ENCODE results near the gene ZSWIM7. TPM values are rescaled to one million over a fixed set of nuclear protein-coding genes. Genes with fewer than 3 reads are reported as not detected.

The ZSWIM7 gene
- total RNA-seq, 1 experiment from 2014 or later = 41.3 TPM

GRCh38 chr17:16007439-16007838, 7.9 kb upstream of the ZSWIM7 start:
- TF ChIP-seq NFATC4 (CRISPR knock-in tag; IDR thresholded peaks at IDR 0.05) (no peak), FOXK1 (CRISPR knock-in tag; IDR thresholded peaks at IDR 0.05) (no peak), EMX1 (CRISPR knock-in tag; IDR thresholded peaks at IDR 0.05) (no peak), ZBTB43 (CRISPR knock-in tag; IDR thresholded peaks at IDR 0.05) (no peak), ZNF423 (CRISPR knock-in tag; IDR thresholded peaks at IDR 0.05) (no peak), TEAD4 (CRISPR knock-in tag; IDR thresholded peaks at IDR 0.05) (no peak), PRRX2 (CRISPR knock-in tag; IDR thresholded peaks at IDR 0.05) (no peak), SMAD3 (CRISPR knock-in tag; IDR thresholded peaks at IDR 0.05; ENCODE audit: borderline replicate concordance) (no peak), E2F4 (CRISPR knock-in tag; IDR thresholded peaks at IDR 0.05; ENCODE audit: borderline replicate concordance, low read depth) (no peak), CBFB (CRISPR knock-in tag; IDR thresholded peaks at IDR 0.05; ENCODE audit: low read depth) (no peak), AR (CRISPR knock-in tag; IDR thresholded peaks at IDR 0.05) (no peak), ATF6 (CRISPR knock-in tag; IDR thresholded peaks at IDR 0.05) (no peak), ZNF671 (CRISPR knock-in tag; IDR thresholded peaks at IDR 0.05) (no peak), JAZF1 (CRISPR knock-in tag; IDR thresholded peaks at IDR 0.05) (no peak), SP1 (CRISPR knock-in tag; conservative IDR thresholded peaks at IDR 0.05) (no peak), ZNF416 (CRISPR knock-in tag; IDR thresholded peaks at IDR 0.05) (no peak)
- Mint-ChIP-seq H3K4me3 (no peak overlapping the region), H3K36me3 (peaks cover 86% of the 10 kb centered on the region), H3K4me1 (peaks cover 7% of the 10 kb centered on the region), H3K9me3 (no peaks in the 10 kb centered on the region), H3K27ac (no peak overlapping the region), H3K27me3 (ENCODE audit: low read depth) (no peaks in the 10 kb centered on the region)
- DNase-seq (ENCODE audit: low spot score) (no peak), ATAC-seq (no peak)
- POLR2A ChIA-PET = no interaction called here
- CTCF ChIA-PET = no interaction called here

DNA sequence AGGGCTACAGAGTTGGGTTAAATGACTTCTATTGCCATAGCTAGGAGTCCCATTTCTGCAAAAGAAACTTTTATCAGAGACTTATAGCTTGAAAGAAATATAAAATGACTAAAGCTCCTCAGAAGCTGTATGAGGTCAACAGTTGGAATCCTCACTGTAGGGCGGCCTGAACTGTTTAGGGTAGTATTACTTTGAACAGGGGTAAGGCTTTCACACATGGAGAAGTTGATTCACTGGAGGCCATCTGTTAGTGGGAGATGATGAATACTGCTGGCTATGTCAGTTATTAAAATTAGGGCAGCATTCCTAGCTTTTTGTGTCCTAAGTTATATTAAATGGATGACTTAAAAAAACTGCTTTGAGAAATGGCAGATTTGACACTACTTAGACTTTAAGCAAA, 6.1 kb upstream of the ZSWIM7 start:
- H3K36me3 Mint-ChIP-seq = peaks cover 90% of the 10 kb centered on the region
- H3K4me3 Mint-ChIP-seq = no peak overlapping the region
- peaks cover 15% of the 10 kb centered on the region for H3K4me1 Mint-ChIP-seq
- H3K27ac Mint-ChIP-seq = no peak overlapping the region
- ChIA-PET POLR2A (interaction anchor here (0.7 kb wide), 1 partner anchor 39 kb away, joined by 4 read pairs; no protein-coding TSS in a partner anchor), CTCF (no interaction called here)
- H3K9me3 Mint-ChIP-seq = peaks cover 10% of the 10 kb centered on the region
- DNase-seq (ENCODE audit: low spot score) = no peak
- no peak for ATAC-seq
- no peaks in the 10 kb centered on the region for H3K27me3 Mint-ChIP-seq (ENCODE audit: low read depth)
- no peak for TF ChIP-seq PRDM15 (CRISPR knock-in tag; IDR thresholded peaks at IDR 0.05)
- no peak for TF ChIP-seq ZNF281 (CRISPR knock-in tag; IDR thresholded peaks at IDR 0.05)
- TF ChIP-seq NFYB (CRISPR knock-in tag; conservative IDR thresholded peaks at IDR 0.05; ENCODE audit: low read depth) = no peak
- no peak for TF ChIP-seq USF1 (CRISPR knock-in tag; IDR thresholded peaks at IDR 0.05)
- TF ChIP-seq CREB1 (CRISPR knock-in tag; IDR thresholded peaks at IDR 0.05) = no peak
- TF ChIP-seq, protein P1, sequence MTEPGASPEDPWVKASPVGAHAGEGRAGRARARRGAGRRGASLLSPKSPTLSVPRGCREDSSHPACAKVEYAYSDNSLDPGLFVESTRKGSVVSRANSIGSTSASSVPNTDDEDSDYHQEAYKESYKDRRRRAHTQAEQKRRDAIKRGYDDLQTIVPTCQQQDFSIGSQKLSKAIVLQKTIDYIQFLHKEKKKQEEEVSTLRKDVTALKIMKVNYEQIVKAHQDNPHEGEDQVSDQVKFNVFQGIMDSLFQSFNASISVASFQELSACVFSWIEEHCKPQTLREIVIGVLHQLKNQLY (CRISPR knock-in tag; IDR thresholded peaks at IDR 0.05) = no peak

All from WTC11 (cell line).